ENCODE data around the gene ZBTB48.

- TF ChIP-seq, protein P1, sequence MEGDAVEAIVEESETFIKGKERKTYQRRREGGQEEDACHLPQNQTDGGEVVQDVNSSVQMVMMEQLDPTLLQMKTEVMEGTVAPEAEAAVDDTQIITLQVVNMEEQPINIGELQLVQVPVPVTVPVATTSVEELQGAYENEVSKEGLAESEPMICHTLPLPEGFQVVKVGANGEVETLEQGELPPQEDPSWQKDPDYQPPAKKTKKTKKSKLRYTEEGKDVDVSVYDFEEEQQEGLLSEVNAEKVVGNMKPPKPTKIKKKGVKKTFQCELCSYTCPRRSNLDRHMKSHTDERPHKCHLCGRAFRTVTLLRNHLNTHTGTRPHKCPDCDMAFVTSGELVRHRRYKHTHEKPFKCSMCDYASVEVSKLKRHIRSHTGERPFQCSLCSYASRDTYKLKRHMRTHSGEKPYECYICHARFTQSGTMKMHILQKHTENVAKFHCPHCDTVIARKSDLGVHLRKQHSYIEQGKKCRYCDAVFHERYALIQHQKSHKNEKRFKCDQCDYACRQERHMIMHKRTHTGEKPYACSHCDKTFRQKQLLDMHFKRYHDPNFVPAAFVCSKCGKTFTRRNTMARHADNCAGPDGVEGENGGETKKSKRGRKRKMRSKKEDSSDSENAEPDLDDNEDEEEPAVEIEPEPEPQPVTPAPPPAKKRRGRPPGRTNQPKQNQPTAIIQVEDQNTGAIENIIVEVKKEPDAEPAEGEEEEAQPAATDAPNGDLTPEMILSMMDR (IDR thresholded peaks at IDR 0.05): no peak
- TF ChIP-seq POLR2A (IDR thresholded peaks at IDR 0.05): no peak
Measured at GRCh38 chr1:6577831-6578525, 1.8 kb upstream of the ZBTB48 start.

Data from heart left ventricle (tissue), 13 donors.